Caco-2 (cell line): ENCODE measurements around the gene PAPPA. TPM values are rescaled to one million over a fixed set of nuclear protein-coding genes. Genes with fewer than 3 reads are reported as not detected.

Experiments used
- BruUV-seq: library from RNA; stranded (reverse); fragments of 400-500 nt; replicated peaks from 2 replicates; lab custom pipeline; 2021; lab: Mats Ljungman, UMichigan
- CTCF ChIA-PET: fragments of 300-600 bp; sonication (Branson Sonifier 250); formaldehyde crosslinking; loops from one replicate; lab custom pipeline; 2022; ENCODE audit warnings: antibody characterized with exemption; lab: Charles Lee
- POLR2A ChIA-PET: fragments of 300-600 bp; sonication (Branson Sonifier 250); formaldehyde crosslinking; loops from one replicate; lab custom pipeline; 2022; ENCODE audit warnings: antibody characterized with exemption; lab: Charles Lee
- DNase-seq, 2 experiments: peaks; one replicate each; pipeline versions ENCODE4 v3.0.0 to v3.0.0-alpha.2; 2020 to 2022
- H3K27me3 ChIP-seq: replicated peaks from 2 replicates; pipeline ENCODE4 v1.6.0; 2011; ENCODE audit warnings: low read length; ENCODE audit not compliant: control insufficient read depth, insufficient read depth
- H3K36me3 ChIP-seq: 2 replicates; pipeline ENCODE4 v1.5.1; 2011; ENCODE audit warnings: low read length; ENCODE audit not compliant: control insufficient read depth, insufficient read depth
- H3K4me1 ChIP-seq: fragments of 250-450 bp; sonication (Bioruptor Pico); 2 replicates; pipeline ENCODE4 v1.5.1; 2020; ENCODE audit warnings: mild to moderate bottlenecking
- H3K4me3 ChIP-seq: 2 replicates; pipeline ENCODE4 v1.5.1; 2011; ENCODE audit warnings: low read depth, mild to moderate bottlenecking, control low read depth, low read length
- H3K9me3 ChIP-seq: fragments of 250-450 bp; sonication (Bioruptor Pico); 2 replicates; pipeline ENCODE4 v1.5.1; 2020; ENCODE audit warnings: mild to moderate bottlenecking, moderate library complexity
- H3K27ac Mint-ChIP-seq: one replicate; pipeline ENCODE4 v1.8.0; 2022; ENCODE audit warnings: mixed read lengths; ENCODE audit not compliant: unreplicated experiment
- H3K27me3 Mint-ChIP-seq: one replicate; pipeline ENCODE4 v1.8.0; 2022; ENCODE audit warnings: mixed read lengths; ENCODE audit not compliant: insufficient read depth, unreplicated experiment
- H3K36me3 Mint-ChIP-seq: one replicate; pipeline ENCODE4 v1.8.0; 2022; ENCODE audit warnings: mild to moderate bottlenecking, mixed read lengths; ENCODE audit not compliant: insufficient read depth, unreplicated experiment
- H3K4me1 Mint-ChIP-seq: one replicate; pipeline ENCODE4 v1.8.0; 2022; ENCODE audit warnings: low read depth, mixed read lengths; ENCODE audit not compliant: unreplicated experiment
- H3K4me3 Mint-ChIP-seq: one replicate; pipeline ENCODE4 v1.8.0; 2022; ENCODE audit warnings: mild to moderate bottlenecking, moderate library complexity, mixed read lengths; ENCODE audit not compliant: unreplicated experiment
- H3K9me3 Mint-ChIP-seq: one replicate; pipeline ENCODE4 v1.8.0; 2022; ENCODE audit warnings: mixed read lengths; ENCODE audit not compliant: unreplicated experiment
- intact Hi-C: fragments of 100-400 bp; cut with micrococcal nuclease; formaldehyde crosslinking; loops from one replicate; pipeline ENCODE4 v1.10.0; 2022; ENCODE audit not compliant: unreplicated experiment
- total RNA-seq: library from RNA; stranded (reverse); gene quantifications from 2 replicates; pipeline ENCODE4 v1.2.3, GENCODE V29; 2022
- TF ChIP-seq, protein P1 (sequence below), 2 experiments: fragments of 200-600 bp in 1 of 2; IDR thresholded peaks; 1 replicate in 1 of 2; 2 replicates in 1 of 2; pipeline versions ENCODE4 v1.5.1 to v1.8.0; 2011 to 2022; ENCODE audit warnings: antibody characterized with exemption in 1 of 2, control low read depth in 1 of 2, inconsistent platforms in 1 of 2, low read depth in 1 of 2, low read length in 1 of 2, mild to moderate bottlenecking in 1 of 2, moderate library complexity in 1 of 2; ENCODE audit not compliant: insufficient read depth in 1 of 2, severe bottlenecking in 1 of 2, unreplicated experiment in 1 of 2

The PAPPA gene
- total RNA-seq, 1 experiment from 2014 or later, result not detected

- Mint-ChIP-seq H3K27me3 (peaks cover 18% of the 10 kb centered on the region), H3K9me3 (no peaks in the 10 kb centered on the region), H3K27ac (no peak overlapping the region), H3K4me3 (no peak overlapping the region), H3K36me3 (no peaks in the 10 kb centered on the region), H3K4me1 (no peaks in the 10 kb centered on the region)
- no peaks in the 10 kb centered on the region for H3K9me3 ChIP-seq
- CTCF ChIA-PET, result no interaction called here
- H3K4me1 ChIP-seq, result no peaks in the 10 kb centered on the region
- POLR2A ChIA-PET, result no interaction called here
- no peaks in the 10 kb centered on the region for H3K36me3 ChIP-seq
- H3K27me3 ChIP-seq, result no peaks in the 10 kb centered on the region
- TF ChIP-seq, protein P1, sequence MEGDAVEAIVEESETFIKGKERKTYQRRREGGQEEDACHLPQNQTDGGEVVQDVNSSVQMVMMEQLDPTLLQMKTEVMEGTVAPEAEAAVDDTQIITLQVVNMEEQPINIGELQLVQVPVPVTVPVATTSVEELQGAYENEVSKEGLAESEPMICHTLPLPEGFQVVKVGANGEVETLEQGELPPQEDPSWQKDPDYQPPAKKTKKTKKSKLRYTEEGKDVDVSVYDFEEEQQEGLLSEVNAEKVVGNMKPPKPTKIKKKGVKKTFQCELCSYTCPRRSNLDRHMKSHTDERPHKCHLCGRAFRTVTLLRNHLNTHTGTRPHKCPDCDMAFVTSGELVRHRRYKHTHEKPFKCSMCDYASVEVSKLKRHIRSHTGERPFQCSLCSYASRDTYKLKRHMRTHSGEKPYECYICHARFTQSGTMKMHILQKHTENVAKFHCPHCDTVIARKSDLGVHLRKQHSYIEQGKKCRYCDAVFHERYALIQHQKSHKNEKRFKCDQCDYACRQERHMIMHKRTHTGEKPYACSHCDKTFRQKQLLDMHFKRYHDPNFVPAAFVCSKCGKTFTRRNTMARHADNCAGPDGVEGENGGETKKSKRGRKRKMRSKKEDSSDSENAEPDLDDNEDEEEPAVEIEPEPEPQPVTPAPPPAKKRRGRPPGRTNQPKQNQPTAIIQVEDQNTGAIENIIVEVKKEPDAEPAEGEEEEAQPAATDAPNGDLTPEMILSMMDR (IDR thresholded peaks at IDR 0.05; ENCODE audit: insufficient read depth in 1 of 2, low read depth in 1 of 2, low read length in 1 of 2, severe bottlenecking in 1 of 2, unreplicated experiment in 1 of 2), result no peak
- intact Hi-C loops, result loop anchor here (10.0 kb wide), 2 partner anchors 166 to 314 kb away; no protein-coding TSS in a partner anchor
- no TSS peak for BruUV-seq
- no peak overlapping the region for H3K4me3 ChIP-seq
- no peak for DNase-seq
Measured at GRCh38 chr9:116331241-116331640, 177.7 kb downstream of the PAPPA start.

DNA sequence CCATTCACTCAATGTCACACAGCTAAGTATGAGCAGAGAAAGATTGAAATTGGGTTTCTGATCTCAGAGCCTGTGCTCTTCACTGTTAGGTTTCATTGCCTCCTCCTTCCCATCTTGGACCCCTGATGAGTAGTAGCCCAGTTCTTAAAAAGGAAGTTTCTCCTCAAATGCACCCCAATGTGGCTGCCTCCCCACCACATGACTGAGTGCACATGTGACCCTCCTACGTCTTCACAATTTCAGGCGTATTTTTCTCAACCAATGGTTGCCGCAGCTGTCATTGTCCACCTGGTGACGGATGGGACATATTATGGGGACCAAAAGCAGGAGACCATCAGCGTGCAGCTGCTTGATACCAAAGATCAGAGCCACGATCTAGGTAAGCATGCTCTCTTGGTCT, 178.5 kb downstream of the PAPPA start:
- H3K27me3 Mint-ChIP-seq, result peaks cover 17% of the 10 kb centered on the region

DNA sequence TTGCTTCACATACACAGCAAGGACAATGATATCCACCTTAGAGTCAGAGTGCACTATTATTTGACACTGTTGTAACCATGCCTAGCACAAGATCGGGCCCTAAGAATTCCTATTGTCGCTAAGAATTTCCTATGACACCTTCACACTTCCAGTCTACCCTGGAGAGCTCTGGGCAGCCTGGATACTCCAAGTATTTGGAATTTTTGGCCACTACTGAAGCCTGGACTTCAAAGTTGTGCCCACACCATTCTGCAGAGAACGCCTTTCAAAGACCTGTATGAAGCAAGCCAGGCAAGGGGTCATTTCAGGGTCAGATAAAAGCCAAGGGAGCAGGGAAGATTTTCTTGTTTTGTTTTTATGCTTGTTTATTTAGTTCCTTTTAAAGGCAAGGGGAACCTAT, 179.7 kb downstream of the PAPPA start:
- Histone ChIP-seq H3K27me3 (no peaks in the 10 kb centered on the region), H3K4me1 (no peaks in the 10 kb centered on the region), H3K4me3 (no peak overlapping the region), H3K36me3 (no peaks in the 10 kb centered on the region), H3K9me3 (no peaks in the 10 kb centered on the region)
- H3K27ac Mint-ChIP-seq, result no peak overlapping the region
- H3K9me3 Mint-ChIP-seq, result no peaks in the 10 kb centered on the region
- TF ChIP-seq, protein P1 (IDR thresholded peaks at IDR 0.05; ENCODE audit: insufficient read depth in 1 of 2, low read depth in 1 of 2, low read length in 1 of 2, severe bottlenecking in 1 of 2, unreplicated experiment in 1 of 2), result no peak
- ChIA-PET CTCF (no interaction called here), POLR2A (no interaction called here)
- DNase-seq, result no peak
- no peaks in the 10 kb centered on the region for H3K36me3 Mint-ChIP-seq
- H3K4me3 Mint-ChIP-seq, result no peak overlapping the region
- intact Hi-C loops, result loop anchor here (10.0 kb wide), 2 partner anchors 168 to 312 kb away; no protein-coding TSS in a partner anchor
- no TSS peak for BruUV-seq
- peaks cover 5% of the 10 kb centered on the region for H3K4me1 Mint-ChIP-seq
- H3K27me3 Mint-ChIP-seq, result peaks cover 19% of the 10 kb centered on the region

More for the DNA sequence above, 178.5 kb downstream of the PAPPA start:
- Histone ChIP-seq H3K4me3 (no peak overlapping the region), H3K27me3 (no peaks in the 10 kb centered on the region), H3K9me3 (no peaks in the 10 kb centered on the region), H3K4me1 (no peaks in the 10 kb centered on the region), H3K36me3 (no peaks in the 10 kb centered on the region)
- ChIA-PET CTCF (no interaction called here), POLR2A (no interaction called here)
- no peaks in the 10 kb centered on the region for H3K9me3 Mint-ChIP-seq
- H3K27ac Mint-ChIP-seq, result no peak overlapping the region
- peaks cover 2% of the 10 kb centered on the region for H3K4me1 Mint-ChIP-seq
- intact Hi-C loops, result loop anchor here (10.0 kb wide), 2 partner anchors 167 to 313 kb away; no protein-coding TSS in a partner anchor
- no TSS peak for BruUV-seq
- no peak overlapping the region for H3K4me3 Mint-ChIP-seq
- no peak for DNase-seq
- H3K36me3 Mint-ChIP-seq, result no peaks in the 10 kb centered on the region
- TF ChIP-seq, protein P1 (IDR thresholded peaks at IDR 0.05; ENCODE audit: insufficient read depth in 1 of 2, low read depth in 1 of 2, low read length in 1 of 2, severe bottlenecking in 1 of 2, unreplicated experiment in 1 of 2), result no peak
